Measurements from ENCODE around the gene WDR76.

- TF ChIP-seq CTCF (conservative IDR thresholded peaks at IDR 0.05 in 1 of 2, IDR thresholded peaks at IDR 0.05 in 1 of 2; ENCODE audit: extremely low read depth in 1 of 2, insufficient read depth in 1 of 2, low read depth in 1 of 2, low read length in 2 of 2), result no peak
- TF ChIP-seq EZH2 (IDR thresholded peaks at IDR 0.05; ENCODE audit: borderline replicate concordance, low read length), result no peak
These were observed 74.7 kb downstream of the WDR76 start for GRCh38 chr15:43901495-43901894.

Measured in mammary epithelial cell (primary cell).